NOMO-1 treated with dmso at 0.1 percent for 144 hours (cell line): ENCODE results near the gene POLQ.
"Not testable (repeated sequence)": the region's sequence is repeated elsewhere in the genome, so short reads cannot be mapped to it uniquely, and the experiment has no call there.

ENCODE experiments used
- DNase-seq: peaks from one replicate; lab custom pipeline; 2025; ENCODE audit not compliant: unreplicated experiment; lab: John Stamatoyannopoulos, UW

The POLQ gene

GRCh38 chr3:121430664-121431215 lies 115.0 kb downstream of the POLQ start:
- DNase-seq = no peak

DNA sequence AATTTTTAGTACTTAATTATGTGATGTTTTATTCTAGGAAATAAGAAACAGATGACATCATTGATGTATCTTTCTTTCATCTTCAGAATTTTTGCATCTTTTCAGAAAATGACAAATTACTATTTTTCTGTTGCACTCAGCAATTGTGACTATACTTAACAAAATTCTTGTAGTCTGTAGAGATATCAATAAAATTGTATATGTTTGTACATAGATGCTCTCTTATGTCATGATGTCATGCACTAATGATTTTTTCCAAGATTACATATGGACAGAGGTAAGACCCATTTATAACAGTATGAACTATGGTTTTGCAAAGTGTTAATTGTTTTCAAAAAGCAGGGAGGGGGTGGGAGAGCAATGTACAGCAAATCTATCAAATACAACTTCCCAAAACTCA lies 121.2 kb downstream of the POLQ start:
- DNase-seq = no peak

GRCh38 chr3:121418182-121418581 lies 127.6 kb downstream of the POLQ start:
- DNase-seq = no peak

- no peak for DNase-seq
Measured at GRCh38 chr3:121414924-121415323, 130.9 kb downstream of the POLQ start.

DNA sequence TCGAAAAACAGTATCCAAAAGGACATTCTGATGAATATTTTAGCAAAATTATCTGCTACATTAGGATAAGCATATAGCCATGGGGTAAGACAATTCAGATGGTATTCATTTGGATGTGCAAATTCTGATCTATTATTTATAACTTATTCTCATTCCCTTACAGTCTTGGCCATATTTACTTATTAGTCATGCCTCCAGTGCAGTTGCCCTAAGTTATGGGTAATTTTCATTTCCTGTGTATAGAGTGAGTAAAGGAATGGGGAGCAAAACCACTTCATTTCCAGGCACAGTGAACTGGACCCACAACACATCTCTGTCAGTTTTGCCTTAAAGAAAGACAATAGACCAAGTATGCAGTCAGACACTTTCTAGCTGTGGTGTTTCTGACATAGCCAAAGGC lies 134.3 kb downstream of the POLQ start:
- DNase-seq = no peak

GRCh38 chr3:121405631-121406030 lies 140.2 kb downstream of the POLQ start:
- DNase-seq = no peak

GRCh38 chr3:121399820-121400219 lies 146.0 kb downstream of the POLQ start:
- no peak for DNase-seq

GRCh38 chr3:121398051-121398450 lies 147.7 kb downstream of the POLQ start:
- DNase-seq = not testable (repeated sequence)

DNA sequence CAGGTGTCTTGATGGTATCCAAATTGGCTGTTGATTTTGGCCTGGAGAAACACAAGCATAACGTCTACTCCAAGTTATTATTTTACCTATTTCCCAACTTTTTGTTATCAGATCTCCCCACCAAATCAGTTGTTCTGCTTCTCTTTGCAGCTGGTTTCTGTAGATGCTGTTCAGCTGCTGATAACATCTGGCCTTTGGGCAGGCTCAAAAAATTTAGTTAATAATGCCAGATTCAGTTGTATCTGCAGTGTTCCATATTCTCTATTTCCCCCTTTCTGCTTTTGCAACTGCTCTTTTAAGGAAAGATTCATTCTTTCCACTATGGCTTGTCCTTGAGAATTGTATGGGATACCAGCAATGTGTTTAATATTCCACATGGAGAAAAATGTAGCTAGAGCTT lies 149.8 kb downstream of the POLQ start:
- DNase-seq = not testable (repeated sequence)

DNA sequence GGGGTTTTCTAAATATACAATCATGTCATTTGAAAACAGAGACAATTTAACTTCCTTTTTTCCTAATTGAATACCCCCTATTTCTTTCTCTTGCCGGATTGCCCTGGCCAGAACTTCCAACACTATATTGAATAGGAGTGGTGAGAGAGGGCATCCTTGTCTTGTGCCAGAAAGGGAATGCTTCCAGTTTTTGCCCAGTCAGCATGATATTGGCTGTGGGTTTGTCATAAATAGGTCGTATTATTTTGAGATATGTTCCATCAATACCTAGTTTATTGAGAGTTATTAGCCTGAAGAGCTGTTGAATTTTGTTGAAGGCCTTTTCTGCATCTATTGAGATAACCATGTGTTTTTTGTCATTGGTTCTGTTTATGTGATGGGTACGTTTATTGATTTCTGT lies 157.5 kb downstream of the POLQ start:
- DNase-seq = not testable (repeated sequence)
